Effector memory CD8-positive, alpha-beta T cell (primary cell): ENCODE measurements around the gene SHB.
A peak's percentile ranks its signal among the peaks of the same experiment; 100 is the strongest.

Experiments
- ATAC-seq: fragments of 150-1000 bp; cut with Tn5 transposase; replicated peaks from 2 replicates; pipeline ENCODE4 v1.10.0; 2021; ENCODE audit warnings: mild to moderate bottlenecking, moderate library complexity
- DNase-seq, 3 experiments: peaks; one replicate each; pipeline ENCODE4 v3.0.0; 2021
- H3K27ac Mint-ChIP-seq, 2 donors: one replicate each; pipeline ENCODE4 v1.8.0; 2022; ENCODE audit warnings: mild to moderate bottlenecking in 2 of 2, mixed read lengths in 2 of 2, moderate library complexity in 2 of 2
- H3K27me3 Mint-ChIP-seq, 2 donors: one replicate each; pipeline ENCODE4 v1.8.0; 2022; ENCODE audit warnings: mixed read lengths in 2 of 2
- H3K36me3 Mint-ChIP-seq: one replicate; pipeline ENCODE4 v1.8.0; 2022; ENCODE audit warnings: mild to moderate bottlenecking, moderate library complexity, mixed read lengths; ENCODE audit not compliant: insufficient read depth
- H3K4me1 Mint-ChIP-seq, 2 donors: one replicate each; pipeline ENCODE4 v1.8.0; 2022; ENCODE audit warnings: low read depth in 2 of 2, mixed read lengths in 2 of 2
- H3K4me3 Mint-ChIP-seq, 2 donors: one replicate each; pipeline ENCODE4 v1.8.0; 2022; ENCODE audit warnings: mild to moderate bottlenecking in 2 of 2, mixed read lengths in 2 of 2, moderate library complexity in 2 of 2
- H3K9me3 Mint-ChIP-seq, 2 donors: one replicate each; pipeline ENCODE4 v1.8.0; 2022; ENCODE audit warnings: mixed read lengths in 2 of 2

The SHB gene

GRCh38 chr9:37921168-37921510 is 147.9 kb downstream of the SHB start:
- H3K27me3 Mint-ChIP-seq, result peaks cover 5 to 14% of the 10 kb centered on the region in 2 donors
- H3K4me1 Mint-ChIP-seq, result peaks cover 2 to 9% of the 10 kb centered on the region in 2 donors
- no peak overlapping the region for H3K4me3 Mint-ChIP-seq
- H3K36me3 Mint-ChIP-seq, result no peaks in the 10 kb centered on the region
- no peak for DNase-seq
- peak overlapping the region; percentile 9 to 38 for H3K27ac Mint-ChIP-seq
- H3K9me3 Mint-ChIP-seq, result no peaks in the 10 kb centered on the region
- ATAC-seq, result no peak

- Mint-ChIP-seq H3K4me1 (peaks cover 2 to 9% of the 10 kb centered on the region in 2 donors), H3K4me3 (no peak overlapping the region), H3K27me3 (peaks cover 5 to 9% of the 10 kb centered on the region in 2 donors), H3K27ac (peak overlapping the region; percentile 9 to 38), H3K9me3 (no peaks in the 10 kb centered on the region), H3K36me3 (no peaks in the 10 kb centered on the region)
- ATAC-seq (no peak), DNase-seq (no peak)
Measured at GRCh38 chr9:37920471-37921167, 148.4 kb downstream of the SHB start.

GRCh38 chr9:37919956-37920335 is 149.1 kb downstream of the SHB start:
- no peaks in the 10 kb centered on the region for H3K9me3 Mint-ChIP-seq
- H3K4me1 Mint-ChIP-seq, result peaks cover 2 to 9% of the 10 kb centered on the region in 2 donors
- no peaks in the 10 kb centered on the region for H3K36me3 Mint-ChIP-seq
- ATAC-seq (no peak), DNase-seq (no peak)
- peaks cover 2 to 5% of the 10 kb centered on the region in 2 donors for H3K27me3 Mint-ChIP-seq
- H3K27ac Mint-ChIP-seq, result no peak overlapping the region
- no peak overlapping the region for H3K4me3 Mint-ChIP-seq

- ATAC-seq (no peak), DNase-seq (no peak)
- H3K36me3 Mint-ChIP-seq, result no peaks in the 10 kb centered on the region
- no peak overlapping the region for H3K4me3 Mint-ChIP-seq
- H3K4me1 Mint-ChIP-seq, result peaks cover 2 to 9% of the 10 kb centered on the region in 2 donors
- H3K27ac Mint-ChIP-seq, result no peak overlapping the region
- H3K9me3 Mint-ChIP-seq, result no peaks in the 10 kb centered on the region
- H3K27me3 Mint-ChIP-seq, result peaks cover 0 to 5% of the 10 kb centered on the region in 2 donors
Measured at GRCh38 chr9:37919246-37919955, 149.6 kb downstream of the SHB start.

GRCh38 chr9:37918665-37919170 is 150.3 kb downstream of the SHB start:
- Mint-ChIP-seq H3K9me3 (no peaks in the 10 kb centered on the region), H3K4me3 (no peak overlapping the region), H3K4me1 (peaks cover 4 to 9% of the 10 kb centered on the region in 2 donors), H3K36me3 (no peaks in the 10 kb centered on the region), H3K27me3 (peaks cover 4 to 5% of the 10 kb centered on the region in 2 donors), H3K27ac (no peak overlapping the region)
- DNase-seq (no peak), ATAC-seq (no peak)

GRCh38 chr9:37917801-37918664 is 151.0 kb downstream of the SHB start:
- DNase-seq (no peak), ATAC-seq (no peak)
- Mint-ChIP-seq H3K27ac (peak overlapping the region in 1 of 2 donors; percentile 9), H3K4me3 (no peak overlapping the region), H3K4me1 (peaks cover 7 to 9% of the 10 kb centered on the region in 2 donors), H3K36me3 (no peaks in the 10 kb centered on the region), H3K9me3 (no peaks in the 10 kb centered on the region), H3K27me3 (peaks cover 5 to 10% of the 10 kb centered on the region in 2 donors)

- Mint-ChIP-seq H3K27ac (peak overlapping the region in 1 of 2 donors; percentile 9), H3K9me3 (no peaks in the 10 kb centered on the region), H3K4me3 (no peak overlapping the region), H3K4me1 (peaks cover 7 to 8% of the 10 kb centered on the region in 2 donors), H3K36me3 (no peaks in the 10 kb centered on the region), H3K27me3 (peaks cover 5 to 10% of the 10 kb centered on the region in 2 donors)
- ATAC-seq (no peak), DNase-seq (no peak)
Measured at GRCh38 chr9:37917313-37917731, 151.7 kb downstream of the SHB start.

- DNase-seq (no peak), ATAC-seq (no peak)
- peaks cover 4 to 5% of the 10 kb centered on the region in 2 donors for H3K4me1 Mint-ChIP-seq
- no peak overlapping the region for H3K4me3 Mint-ChIP-seq
- H3K36me3 Mint-ChIP-seq, result no peaks in the 10 kb centered on the region
- peaks cover 1 to 10% of the 10 kb centered on the region in 2 donors for H3K27me3 Mint-ChIP-seq
- H3K9me3 Mint-ChIP-seq, result no peaks in the 10 kb centered on the region
- H3K27ac Mint-ChIP-seq, result peak overlapping the region in 1 of 2 donors; percentile 9
Measured at GRCh38 chr9:37916471-37917312, 152.3 kb downstream of the SHB start.

GRCh38 chr9:37915911-37916470 is 153.0 kb downstream of the SHB start:
- no peak overlapping the region for H3K4me3 Mint-ChIP-seq
- no peaks in the 10 kb centered on the region for H3K9me3 Mint-ChIP-seq
- H3K4me1 Mint-ChIP-seq, result peaks cover under 1 to 5% of the 10 kb centered on the region in 2 donors
- ATAC-seq (no peak), DNase-seq (no peak)
- no peak overlapping the region for H3K27ac Mint-ChIP-seq
- peaks cover 0 to 10% of the 10 kb centered on the region in 2 donors for H3K27me3 Mint-ChIP-seq
- no peaks in the 10 kb centered on the region for H3K36me3 Mint-ChIP-seq

GRCh38 chr9:37914701-37915358 is 154.2 kb downstream of the SHB start:
- Mint-ChIP-seq H3K27me3 (peaks cover 0 to 10% of the 10 kb centered on the region in 2 donors), H3K4me3 (no peak overlapping the region), H3K27ac (no peak overlapping the region), H3K4me1 (peaks cover 0 to 5% of the 10 kb centered on the region in 2 donors), H3K9me3 (no peaks in the 10 kb centered on the region), H3K36me3 (no peaks in the 10 kb centered on the region)
- ATAC-seq (no peak), DNase-seq (no peak)

- no peak for ATAC-seq
- Mint-ChIP-seq H3K4me3 (no peak overlapping the region), H3K36me3 (no peaks in the 10 kb centered on the region), H3K9me3 (no peaks in the 10 kb centered on the region), H3K4me1 (peaks cover 0 to 5% of the 10 kb centered on the region in 2 donors), H3K27me3 (peaks cover 0 to 10% of the 10 kb centered on the region in 2 donors), H3K27ac (no peak overlapping the region)
- DNase-seq, result no peak
Measured at GRCh38 chr9:37914154-37914551, 154.9 kb downstream of the SHB start.
